Caco-2 (cell line): ENCODE measurements around the gene SPTBN1. TPM values are rescaled to one million over a fixed set of nuclear protein-coding genes. Genes with fewer than 3 reads are reported as not detected.

Source experiments
- BruUV-seq: library from RNA; stranded (reverse); fragments of 400-500 nt; replicated peaks from 2 replicates; lab custom pipeline; 2021; lab: Mats Ljungman, UMichigan
- CTCF ChIA-PET: fragments of 300-600 bp; sonication (Branson Sonifier 250); formaldehyde crosslinking; loops from one replicate; lab custom pipeline; 2022; ENCODE audit warnings: antibody characterized with exemption; lab: Charles Lee
- POLR2A ChIA-PET: fragments of 300-600 bp; sonication (Branson Sonifier 250); formaldehyde crosslinking; loops from one replicate; lab custom pipeline; 2022; ENCODE audit warnings: antibody characterized with exemption; lab: Charles Lee
- DNase-seq, 2 experiments: peaks; one replicate each; pipeline versions ENCODE4 v3.0.0 to v3.0.0-alpha.2; 2020 to 2022
- H3K27me3 ChIP-seq: replicated peaks from 2 replicates; pipeline ENCODE4 v1.6.0; 2011; ENCODE audit warnings: low read length; ENCODE audit not compliant: control insufficient read depth, insufficient read depth
- H3K36me3 ChIP-seq: 2 replicates; pipeline ENCODE4 v1.5.1; 2011; ENCODE audit warnings: low read length; ENCODE audit not compliant: control insufficient read depth, insufficient read depth
- H3K4me1 ChIP-seq: fragments of 250-450 bp; sonication (Bioruptor Pico); 2 replicates; pipeline ENCODE4 v1.5.1; 2020; ENCODE audit warnings: mild to moderate bottlenecking
- H3K4me3 ChIP-seq: 2 replicates; pipeline ENCODE4 v1.5.1; 2011; ENCODE audit warnings: low read depth, mild to moderate bottlenecking, control low read depth, low read length
- H3K9me3 ChIP-seq: fragments of 250-450 bp; sonication (Bioruptor Pico); 2 replicates; pipeline ENCODE4 v1.5.1; 2020; ENCODE audit warnings: mild to moderate bottlenecking, moderate library complexity
- H3K27ac Mint-ChIP-seq: one replicate; pipeline ENCODE4 v1.8.0; 2022; ENCODE audit warnings: mixed read lengths; ENCODE audit not compliant: unreplicated experiment
- H3K27me3 Mint-ChIP-seq: one replicate; pipeline ENCODE4 v1.8.0; 2022; ENCODE audit warnings: mixed read lengths; ENCODE audit not compliant: insufficient read depth, unreplicated experiment
- H3K36me3 Mint-ChIP-seq: one replicate; pipeline ENCODE4 v1.8.0; 2022; ENCODE audit warnings: mild to moderate bottlenecking, mixed read lengths; ENCODE audit not compliant: insufficient read depth, unreplicated experiment
- H3K4me1 Mint-ChIP-seq: one replicate; pipeline ENCODE4 v1.8.0; 2022; ENCODE audit warnings: low read depth, mixed read lengths; ENCODE audit not compliant: unreplicated experiment
- H3K4me3 Mint-ChIP-seq: one replicate; pipeline ENCODE4 v1.8.0; 2022; ENCODE audit warnings: mild to moderate bottlenecking, moderate library complexity, mixed read lengths; ENCODE audit not compliant: unreplicated experiment
- H3K9me3 Mint-ChIP-seq: one replicate; pipeline ENCODE4 v1.8.0; 2022; ENCODE audit warnings: mixed read lengths; ENCODE audit not compliant: unreplicated experiment
- intact Hi-C: fragments of 100-400 bp; cut with micrococcal nuclease; formaldehyde crosslinking; loops from one replicate; pipeline ENCODE4 v1.10.0; 2022; ENCODE audit not compliant: unreplicated experiment
- total RNA-seq: library from RNA; stranded (reverse); gene quantifications from 2 replicates; pipeline ENCODE4 v1.2.3, GENCODE V29; 2022
- TF ChIP-seq, protein P1 (sequence below), 2 experiments: fragments of 200-600 bp in 1 of 2; IDR thresholded peaks; 1 replicate in 1 of 2; 2 replicates in 1 of 2; pipeline versions ENCODE4 v1.5.1 to v1.8.0; 2011 to 2022; ENCODE audit warnings: antibody characterized with exemption in 1 of 2, control low read depth in 1 of 2, inconsistent platforms in 1 of 2, low read depth in 1 of 2, low read length in 1 of 2, mild to moderate bottlenecking in 1 of 2, moderate library complexity in 1 of 2; ENCODE audit not compliant: insufficient read depth in 1 of 2, severe bottlenecking in 1 of 2, unreplicated experiment in 1 of 2

Gene SPTBN1
- total RNA-seq, 1 experiment from 2014 or later, result 361 TPM

DNA sequence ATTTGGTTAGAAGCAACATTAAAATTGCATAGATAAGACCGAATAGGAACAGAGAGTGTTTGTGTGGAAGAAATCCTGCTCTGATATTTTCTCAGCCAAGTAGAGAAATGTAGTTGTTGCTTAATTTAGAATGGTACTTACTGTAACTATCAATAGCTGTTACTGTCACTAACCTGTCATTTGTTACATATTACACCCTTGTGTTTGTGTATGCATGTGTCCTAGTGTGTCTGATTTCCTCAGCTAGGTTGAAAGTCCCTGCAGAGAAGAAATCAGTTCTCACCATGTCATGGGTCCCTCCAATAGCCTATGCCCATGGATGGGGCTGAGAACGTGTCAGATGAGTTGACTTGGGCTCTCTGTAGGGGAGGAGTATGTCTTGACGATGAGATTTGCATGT lies 94.4 kb downstream of the SPTBN1 start:
- no peak for DNase-seq
- no peak overlapping the region for H3K4me3 ChIP-seq
- no TSS peak for BruUV-seq
- ChIA-PET CTCF (no interaction called here), POLR2A (interaction anchor here (1.0 to 1.1 kb wide), 2 partner anchors 18 to 24 kb away, joined by 3 read pairs; no protein-coding TSS in a partner anchor)
- Mint-ChIP-seq H3K36me3 (peaks cover 11% of the 10 kb centered on the region), H3K4me3 (no peak overlapping the region), H3K4me1 (peaks cover 51% of the 10 kb centered on the region), H3K9me3 (no peaks in the 10 kb centered on the region), H3K27ac (peak overlapping the region; percentile 40), H3K27me3 (no peaks in the 10 kb centered on the region)
- intact Hi-C loops, result no loop called here
- peaks cover 68% of the 10 kb centered on the region for H3K4me1 ChIP-seq
- H3K9me3 ChIP-seq, result no peaks in the 10 kb centered on the region
- TF ChIP-seq, protein P1, sequence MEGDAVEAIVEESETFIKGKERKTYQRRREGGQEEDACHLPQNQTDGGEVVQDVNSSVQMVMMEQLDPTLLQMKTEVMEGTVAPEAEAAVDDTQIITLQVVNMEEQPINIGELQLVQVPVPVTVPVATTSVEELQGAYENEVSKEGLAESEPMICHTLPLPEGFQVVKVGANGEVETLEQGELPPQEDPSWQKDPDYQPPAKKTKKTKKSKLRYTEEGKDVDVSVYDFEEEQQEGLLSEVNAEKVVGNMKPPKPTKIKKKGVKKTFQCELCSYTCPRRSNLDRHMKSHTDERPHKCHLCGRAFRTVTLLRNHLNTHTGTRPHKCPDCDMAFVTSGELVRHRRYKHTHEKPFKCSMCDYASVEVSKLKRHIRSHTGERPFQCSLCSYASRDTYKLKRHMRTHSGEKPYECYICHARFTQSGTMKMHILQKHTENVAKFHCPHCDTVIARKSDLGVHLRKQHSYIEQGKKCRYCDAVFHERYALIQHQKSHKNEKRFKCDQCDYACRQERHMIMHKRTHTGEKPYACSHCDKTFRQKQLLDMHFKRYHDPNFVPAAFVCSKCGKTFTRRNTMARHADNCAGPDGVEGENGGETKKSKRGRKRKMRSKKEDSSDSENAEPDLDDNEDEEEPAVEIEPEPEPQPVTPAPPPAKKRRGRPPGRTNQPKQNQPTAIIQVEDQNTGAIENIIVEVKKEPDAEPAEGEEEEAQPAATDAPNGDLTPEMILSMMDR (IDR thresholded peaks at IDR 0.05; ENCODE audit: insufficient read depth in 1 of 2, low read depth in 1 of 2, low read length in 1 of 2, severe bottlenecking in 1 of 2, unreplicated experiment in 1 of 2), result no peak
- H3K27me3 ChIP-seq, result no peaks in the 10 kb centered on the region
- no peaks in the 10 kb centered on the region; the same call in 1 of the 2 replicates for H3K36me3 ChIP-seq

DNA sequence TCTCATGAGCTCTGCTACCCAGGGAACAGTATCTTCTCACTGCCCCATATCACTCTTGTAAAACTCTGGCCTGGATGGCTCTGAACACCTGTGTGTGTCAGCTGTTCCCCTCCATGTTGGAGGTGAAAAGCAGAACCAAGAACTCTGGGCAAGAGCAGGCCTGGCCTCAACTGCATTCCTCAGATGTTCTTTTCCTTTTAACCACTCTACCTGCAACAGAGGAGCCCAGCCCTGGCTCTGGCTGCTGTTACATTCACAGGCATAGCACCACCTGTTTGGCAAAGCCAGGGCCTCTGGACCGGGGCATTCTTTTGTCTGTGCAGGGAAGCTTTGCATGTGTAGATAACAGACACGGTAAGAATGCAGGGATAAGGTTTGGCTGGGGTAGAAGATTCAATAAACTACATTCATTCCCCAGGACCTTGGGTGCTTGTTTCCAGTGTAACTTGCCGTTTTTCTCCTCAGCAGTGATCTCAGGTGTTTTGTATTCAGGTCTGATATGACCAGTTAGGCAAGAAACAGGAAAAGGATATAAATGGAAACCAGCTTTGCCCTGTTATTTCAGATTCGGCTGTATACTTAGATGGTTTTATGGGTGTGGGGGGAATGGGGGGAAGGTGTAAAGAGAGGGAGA lies 95.1 kb downstream of the SPTBN1 start:
- CTCF ChIA-PET, result no interaction called here
- TF ChIP-seq, protein P1 (IDR thresholded peaks at IDR 0.05; ENCODE audit: insufficient read depth in 1 of 2, low read depth in 1 of 2, low read length in 1 of 2, severe bottlenecking in 1 of 2, unreplicated experiment in 1 of 2), result no peak
- POLR2A ChIA-PET, result interaction anchor here (1.0 to 1.1 kb wide), 2 partner anchors 19 to 23 kb away, joined by 3 read pairs; no protein-coding TSS in a partner anchor
- H3K27ac Mint-ChIP-seq, result peak overlapping the region; percentile 40
- H3K27me3 Mint-ChIP-seq, result no peaks in the 10 kb centered on the region
- Histone ChIP-seq H3K4me1 (peaks cover 67% of the 10 kb centered on the region), H3K4me3 (no peak overlapping the region), H3K9me3 (no peaks in the 10 kb centered on the region), H3K27me3 (no peaks in the 10 kb centered on the region), H3K36me3 (no peaks in the 10 kb centered on the region; the same call in 1 of the 2 replicates)
- no TSS peak for BruUV-seq
- peak; percentile 63 to 71 for DNase-seq
- peak overlapping the region; percentile 17 for H3K4me3 Mint-ChIP-seq
- H3K9me3 Mint-ChIP-seq, result no peaks in the 10 kb centered on the region
- intact Hi-C loops, result no loop called here
- H3K36me3 Mint-ChIP-seq, result peaks cover 11% of the 10 kb centered on the region
- peaks cover 53% of the 10 kb centered on the region for H3K4me1 Mint-ChIP-seq

DNA sequence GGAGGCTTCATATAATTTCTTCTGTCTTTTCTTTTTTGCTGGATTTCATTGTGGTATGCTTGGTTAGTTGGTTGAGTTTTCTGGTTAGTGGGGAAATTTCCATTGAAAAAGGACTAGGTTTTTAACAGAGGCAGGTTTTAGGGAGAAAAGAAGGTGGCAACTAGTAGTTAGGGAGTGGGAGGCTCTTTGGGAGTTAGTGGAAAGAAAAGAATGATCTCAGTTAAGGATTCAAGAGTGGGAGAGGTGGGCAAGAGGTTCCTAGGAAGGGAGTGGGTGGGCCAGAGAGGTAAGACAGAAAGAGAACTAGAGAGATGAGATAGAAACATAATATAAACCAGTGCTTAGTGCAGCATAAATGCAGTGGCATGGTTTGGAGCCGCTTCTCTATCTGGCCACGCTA lies 96.9 kb downstream of the SPTBN1 start:
- ChIA-PET CTCF (no interaction called here), POLR2A (no interaction called here)
- TF ChIP-seq, protein P1 (IDR thresholded peaks at IDR 0.05; ENCODE audit: insufficient read depth in 1 of 2, low read depth in 1 of 2, low read length in 1 of 2, severe bottlenecking in 1 of 2, unreplicated experiment in 1 of 2), result no peak
- DNase-seq, result no peak
- BruUV-seq, result no TSS peak
- Mint-ChIP-seq H3K27ac (peak overlapping the region; percentile 46), H3K4me3 (no peak overlapping the region), H3K9me3 (no peaks in the 10 kb centered on the region), H3K4me1 (peaks cover 60% of the 10 kb centered on the region), H3K27me3 (no peaks in the 10 kb centered on the region), H3K36me3 (peaks cover 23% of the 10 kb centered on the region)
- no peak overlapping the region for H3K4me3 ChIP-seq
- peaks cover 65% of the 10 kb centered on the region for H3K4me1 ChIP-seq
- H3K36me3 ChIP-seq, result no peaks in the 10 kb centered on the region; the same call in 1 of the 2 replicates
- no peaks in the 10 kb centered on the region for H3K9me3 ChIP-seq
- H3K27me3 ChIP-seq, result no peaks in the 10 kb centered on the region
- intact Hi-C loops, result no loop called here
